Trophoblast cell (in vitro differentiated cells and primary cell): ENCODE results near the gene PFN1.

Source experiments
- DNase-seq, 2 donors: peaks; one replicate each; pipeline ENCODE4 v3.0.0-alpha.2; 2016
- H2AFZ ChIP-seq: 2 replicates; pipeline ENCODE4 v1.6.1; 2013; ENCODE audit warnings: low read length, moderate library complexity, mild to moderate bottlenecking; ENCODE audit not compliant: insufficient read depth, poor library complexity
- H2AK5ac ChIP-seq: 2 replicates; pipeline ENCODE4 v1.6.1; 2013; ENCODE audit warnings: mild to moderate bottlenecking, low read length
- H2BK120ac ChIP-seq: 2 replicates; pipeline ENCODE4 v1.6.1; 2013; ENCODE audit warnings: low read length, mild to moderate bottlenecking, moderate library complexity; ENCODE audit not compliant: insufficient read depth, poor library complexity
- H2BK12ac ChIP-seq: 2 replicates; pipeline ENCODE4 v1.6.1; 2013; ENCODE audit warnings: mild to moderate bottlenecking, low read length, moderate library complexity
- H2BK5ac ChIP-seq: 2 replicates; pipeline ENCODE4 v1.6.1; 2013; ENCODE audit warnings: low read length, low read depth, moderate library complexity, mild to moderate bottlenecking; ENCODE audit not compliant: poor library complexity
- H3K14ac ChIP-seq: 2 replicates; pipeline ENCODE4 v1.6.1; 2013; ENCODE audit warnings: mild to moderate bottlenecking, low read length
- H3K18ac ChIP-seq: 2 replicates; pipeline ENCODE4 v1.6.1; 2013; ENCODE audit warnings: mild to moderate bottlenecking, low read length
- H3K23ac ChIP-seq: 2 replicates; pipeline ENCODE4 v1.6.1; 2013; ENCODE audit warnings: low read length
- H3K27ac ChIP-seq: 2 replicates; pipeline ENCODE4 v1.5.1; 2013; ENCODE audit warnings: low read depth, mild to moderate bottlenecking, inconsistent platforms, low read length, moderate library complexity
- H3K27me3 ChIP-seq: 2 replicates; pipeline ENCODE4 v1.6.1; 2013; ENCODE audit warnings: inconsistent platforms, mild to moderate bottlenecking, low read length, moderate library complexity; ENCODE audit not compliant: insufficient read depth
- H3K36me3 ChIP-seq, 2 experiments: 1 replicate in 1 of 2; 2 replicates in 1 of 2; pipeline ENCODE4 v1.6.1; 2013; ENCODE audit warnings: low read length in 2 of 2, mild to moderate bottlenecking in 2 of 2, moderate library complexity in 1 of 2; ENCODE audit not compliant: insufficient read depth in 2 of 2, control insufficient read depth in 1 of 2
- H3K4ac ChIP-seq: 2 replicates; pipeline ENCODE4 v1.6.1; 2013; ENCODE audit warnings: low read depth, mild to moderate bottlenecking, low read length, moderate library complexity
- H3K4me1 ChIP-seq, 2 experiments: 1 replicate in 1 of 2; 2 replicates in 1 of 2; pipeline ENCODE4 v1.6.1; 2013; ENCODE audit warnings: low read length in 2 of 2, mild to moderate bottlenecking in 2 of 2, moderate library complexity in 1 of 2; ENCODE audit not compliant: insufficient read depth in 2 of 2, control insufficient read depth in 1 of 2
- H3K4me2 ChIP-seq: 2 replicates; pipeline ENCODE4 v1.6.1; 2013; ENCODE audit warnings: inconsistent platforms, mild to moderate bottlenecking, low read length, moderate library complexity
- H3K4me3 ChIP-seq: 2 replicates; pipeline ENCODE4 v1.5.1; 2013; ENCODE audit warnings: mild to moderate bottlenecking, low read depth, low read length, inconsistent platforms
- H3K79me1 ChIP-seq: one replicate; pipeline ENCODE4 v1.6.1; 2013; ENCODE audit warnings: low read length
- H3K79me2 ChIP-seq: 2 replicates; pipeline ENCODE4 v1.6.1; 2013; ENCODE audit warnings: low read length, mild to moderate bottlenecking; ENCODE audit not compliant: control insufficient read depth, insufficient read depth, poor library complexity
- H3K9ac ChIP-seq: 2 replicates; pipeline ENCODE4 v1.6.1; 2013; ENCODE audit warnings: mild to moderate bottlenecking, low read length
- H3K9me3 ChIP-seq: 2 replicates; pipeline ENCODE4 v1.6.1; 2013; ENCODE audit warnings: low read depth, mild to moderate bottlenecking, control low read depth, inconsistent platforms, low read length; ENCODE audit not compliant: insufficient read depth
- H4K12ac ChIP-seq: 2 replicates; pipeline ENCODE4 v1.6.1; 2013; ENCODE audit warnings: low read depth, mild to moderate bottlenecking, low read length, moderate library complexity
- H4K8ac ChIP-seq: 2 replicates; pipeline ENCODE4 v1.6.1; 2013; ENCODE audit warnings: low read depth, mild to moderate bottlenecking, low read length, moderate library complexity
- H4K91ac ChIP-seq: one replicate; pipeline ENCODE4 v1.6.1; 2013; ENCODE audit warnings: low read depth, mild to moderate bottlenecking, low read length, moderate library complexity
- WGBS: extraction: QIAGEN DNeasy Blood & Tissue Kit; methylation state at CpG from one replicate; pipeline ENCODE4 v1.1.7; 2013; ENCODE audit warnings: missing lambda C conversion rate; ENCODE audit not compliant: insufficient read length, insufficient coverage; ENCODE audit errors: extremely low coverage; 5-methylcytosine and 5-hydroxymethylcytosine counted together

Gene PFN1

GRCh38 chr17:4936436-4936835 lies 11.9 kb downstream of the PFN1 start:
- Histone ChIP-seq H2AK5ac (no peak overlapping the region), H3K4me1 (peaks cover 8 to 10% of the 10 kb centered on the region in 2 experiments), H3K27ac (no peak overlapping the region), H3K9ac (no peak overlapping the region), H2BK120ac (no peak overlapping the region), H4K91ac (no peak overlapping the region), H3K14ac (no peak overlapping the region), H2BK5ac (no peak overlapping the region), H4K8ac (no peak overlapping the region), H3K4me3 (no peak overlapping the region), H3K79me1 (peaks cover 15% of the 10 kb centered on the region), H3K9me3 (no peaks in the 10 kb centered on the region), H3K23ac (no peak overlapping the region), H4K12ac (no peak overlapping the region), H3K4me2 (no peak overlapping the region), H3K18ac (no peak overlapping the region), H2BK12ac (no peak overlapping the region), H3K4ac (no peak overlapping the region), H2AFZ (no peak overlapping the region), H3K79me2 (peaks cover 18% of the 10 kb centered on the region), H3K36me3 (peaks cover 24 to 26% of the 10 kb centered on the region in 2 experiments), H3K27me3 (no peaks in the 10 kb centered on the region)
- DNase-seq = no peak
- WGBS = no CpG with 5 or more reads among the region's 3 CpGs

GRCh38 chr17:4935650-4936049 lies 12.7 kb downstream of the PFN1 start:
- H2BK5ac ChIP-seq = no peak overlapping the region
- H3K14ac ChIP-seq = no peak overlapping the region
- H2BK12ac ChIP-seq = no peak overlapping the region
- no peak overlapping the region for H4K12ac ChIP-seq
- DNase-seq = no peak
- no peak overlapping the region for H4K91ac ChIP-seq
- H3K9ac ChIP-seq = no peak overlapping the region
- no peak overlapping the region for H3K27ac ChIP-seq
- H3K79me2 ChIP-seq = peaks cover 14% of the 10 kb centered on the region
- H3K4ac ChIP-seq = no peak overlapping the region
- H3K4me1 ChIP-seq = peaks cover 8% of the 10 kb centered on the region in 2 experiments
- peaks cover 24 to 29% of the 10 kb centered on the region in 2 experiments for H3K36me3 ChIP-seq
- no peak overlapping the region for H2AK5ac ChIP-seq
- H3K79me1 ChIP-seq = peaks cover 12% of the 10 kb centered on the region
- H3K27me3 ChIP-seq = no peaks in the 10 kb centered on the region
- no peaks in the 10 kb centered on the region for H3K9me3 ChIP-seq
- H2BK120ac ChIP-seq = no peak overlapping the region
- no peak overlapping the region for H3K4me2 ChIP-seq
- no peak overlapping the region for H3K4me3 ChIP-seq
- H3K18ac ChIP-seq = no peak overlapping the region
- H4K8ac ChIP-seq = no peak overlapping the region
- H2AFZ ChIP-seq = no peak overlapping the region
- no peak overlapping the region for H3K23ac ChIP-seq

GRCh38 chr17:4934173-4934979 lies 14.0 kb downstream of the PFN1 start:
- peaks cover 24 to 29% of the 10 kb centered on the region in 2 experiments for H3K36me3 ChIP-seq
- peak overlapping the region; percentile 8 for H4K91ac ChIP-seq
- no peak overlapping the region for H3K4ac ChIP-seq
- peak overlapping the region; percentile 15 for H2AK5ac ChIP-seq
- H4K12ac ChIP-seq = peak overlapping the region; percentile 32
- H3K27me3 ChIP-seq = no peaks in the 10 kb centered on the region
- no peak overlapping the region for H3K4me3 ChIP-seq
- H2BK12ac ChIP-seq = peak overlapping the region; percentile 20
- H3K79me1 ChIP-seq = peaks cover 3% of the 10 kb centered on the region
- H3K27ac ChIP-seq = no peak overlapping the region
- peak overlapping the region; percentile 67 for H4K8ac ChIP-seq
- no peak overlapping the region for H2BK5ac ChIP-seq
- H3K23ac ChIP-seq = no peak overlapping the region
- no peak overlapping the region for H3K14ac ChIP-seq
- peaks cover 8% of the 10 kb centered on the region for H3K79me2 ChIP-seq
- no peak overlapping the region for H2BK120ac ChIP-seq
- DNase-seq = peak in 1 of 2 donors; percentile 50
- H2AFZ ChIP-seq = no peak overlapping the region
- no peak overlapping the region for H3K9ac ChIP-seq
- no CpG with 5 or more reads among the region's 14 CpGs for WGBS
- peaks cover 8% of the 10 kb centered on the region in 2 experiments for H3K4me1 ChIP-seq
- no peak overlapping the region for H3K4me2 ChIP-seq
- peak overlapping the region; percentile 47 for H3K18ac ChIP-seq
- no peaks in the 10 kb centered on the region for H3K9me3 ChIP-seq

DNA sequence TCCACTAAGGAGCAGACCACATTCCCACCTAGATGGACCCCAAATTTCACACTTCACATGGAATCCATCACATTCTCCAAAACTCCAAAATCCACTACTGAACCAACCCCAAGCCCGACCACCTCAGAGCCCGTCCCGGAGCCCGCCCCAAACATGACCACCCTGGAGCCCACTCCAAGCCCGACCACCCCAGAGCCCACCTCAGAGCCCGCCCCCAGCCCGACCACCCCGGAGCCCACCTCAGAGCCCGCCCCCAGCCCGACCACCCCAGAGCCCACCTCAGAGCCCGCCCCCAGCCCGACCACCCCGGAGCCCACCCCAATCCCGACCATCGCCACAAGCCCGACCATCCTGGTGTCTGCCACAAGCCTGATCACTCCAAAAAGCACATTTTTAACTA lies 14.7 kb downstream of the PFN1 start:
- H3K4ac ChIP-seq = no peak overlapping the region
- no peak overlapping the region for H4K91ac ChIP-seq
- no peak for DNase-seq
- no peak overlapping the region for H3K14ac ChIP-seq
- H2AK5ac ChIP-seq = no peak overlapping the region
- no peak overlapping the region for H4K8ac ChIP-seq
- H4K12ac ChIP-seq = no peak overlapping the region
- H3K4me2 ChIP-seq = no peak overlapping the region
- WGBS = 100% methylated on average over 1 of the region's 16 CpGs
- H3K27ac ChIP-seq = no peak overlapping the region
- no peak overlapping the region for H2BK120ac ChIP-seq
- H3K9ac ChIP-seq = no peak overlapping the region
- no peak overlapping the region for H3K4me3 ChIP-seq
- H2BK5ac ChIP-seq = no peak overlapping the region
- no peak overlapping the region for H3K18ac ChIP-seq
- H2BK12ac ChIP-seq = no peak overlapping the region
- H3K9me3 ChIP-seq = peaks cover 2% of the 10 kb centered on the region
- H3K79me2 ChIP-seq = peaks cover 1% of the 10 kb centered on the region
- H3K4me1 ChIP-seq = peaks cover under 1 to 2% of the 10 kb centered on the region in 2 experiments
- peaks cover 23 to 27% of the 10 kb centered on the region in 2 experiments for H3K36me3 ChIP-seq
- no peak overlapping the region for H3K23ac ChIP-seq
- H3K79me1 ChIP-seq = peaks cover 2% of the 10 kb centered on the region
- H3K27me3 ChIP-seq = no peaks in the 10 kb centered on the region
- H2AFZ ChIP-seq = no peak overlapping the region
